ENCODE data around the gene SFXN2. TPM values are rescaled to one million over a fixed set of nuclear protein-coding genes. Genes with fewer than 3 reads are reported as not detected.
"Not testable (repeated sequence)": the region's sequence is repeated elsewhere in the genome, so short reads cannot be mapped to it uniquely, and the experiment has no call there.

SFXN2 gene
- polyA plus RNA-seq, 3 donors from 2014 or later: 4.9 to 9.6 (median 7.9) TPM

GRCh38 chr10:102716900-102717565 is 2.6 kb downstream of the SFXN2 start:
- not testable (repeated sequence) for H3K27me3 Mint-ChIP-seq (ENCODE audit: low read depth in 3 of 3); H3K4me3 Mint-ChIP-seq; H3K36me3 Mint-ChIP-seq; H3K9me3 Mint-ChIP-seq; DNase-seq
- Mint-ChIP-seq H3K4me1 (peaks cover 23 to 24% of the 10 kb centered on the region in 2 donors), H3K27ac (peak overlapping the region in 1 of 6 donors; percentile 11)

- no peak for DNase-seq
- Mint-ChIP-seq H3K36me3 (peaks cover 0 to 6% (median 4%) of the 10 kb centered on the region in 3 donors), H3K4me3 (no peak overlapping the region), H3K27ac (no peak overlapping the region), H3K4me1 (peaks cover 13 to 18% of the 10 kb centered on the region in 2 donors), H3K27me3 (ENCODE audit: low read depth in 3 of 3) (peaks cover 1 to 3% (median 1%) of the 10 kb centered on the region in 3 donors), H3K9me3 (no peaks in the 10 kb centered on the region)
These were observed 3.8 kb downstream of the SFXN2 start for GRCh38 chr10:102718220-102718619.

- Mint-ChIP-seq H3K4me3 (no peak overlapping the region), H3K36me3 (peaks cover 5 to 11% (median 10%) of the 10 kb centered on the region in 3 donors), H3K27me3 (ENCODE audit: low read depth in 3 of 3) (peaks cover 0 to 1% (median 0%) of the 10 kb centered on the region in 3 donors), H3K9me3 (no peaks in the 10 kb centered on the region), H3K4me1 (peaks cover 7 to 8% of the 10 kb centered on the region in 2 donors), H3K27ac (no peak overlapping the region)
- DNase-seq: no peak
These were observed 5.9 kb downstream of the SFXN2 start for GRCh38 chr10:102720337-102720736.

- Mint-ChIP-seq H3K36me3 (peaks cover 5 to 11% (median 10%) of the 10 kb centered on the region in 3 donors), H3K9me3 (no peaks in the 10 kb centered on the region), H3K4me3 (no peak overlapping the region), H3K27me3 (ENCODE audit: low read depth in 3 of 3) (peaks cover 0 to 1% (median 0%) of the 10 kb centered on the region in 3 donors), H3K27ac (no peak overlapping the region), H3K4me1 (peaks cover 5 to 6% of the 10 kb centered on the region in 2 donors)
- no peak for DNase-seq
These were observed 6.4 kb downstream of the SFXN2 start for GRCh38 chr10:102720775-102721301.

- Mint-ChIP-seq H3K27me3 (ENCODE audit: low read depth in 3 of 3) (peaks cover 0 to 1% (median 0%) of the 10 kb centered on the region in 3 donors), H3K4me1 (no peaks in the 10 kb centered on the region), H3K36me3 (peaks cover 5 to 18% (median 10%) of the 10 kb centered on the region in 3 donors), H3K4me3 (no peak overlapping the region), H3K27ac (no peak overlapping the region), H3K9me3 (no peaks in the 10 kb centered on the region)
- DNase-seq: no peak
These were observed 7.5 kb downstream of the SFXN2 start for GRCh38 chr10:102721954-102722353.

- peaks cover 0 to 4% (median 2%) of the 10 kb centered on the region in 3 donors for H3K27me3 Mint-ChIP-seq (ENCODE audit: low read depth in 3 of 3)
- H3K4me1 Mint-ChIP-seq: peaks cover 5 to 7% of the 10 kb centered on the region in 2 donors
- H3K27ac Mint-ChIP-seq: no peak overlapping the region
- H3K9me3 Mint-ChIP-seq: no peaks in the 10 kb centered on the region
- DNase-seq: no peak
- H3K36me3 Mint-ChIP-seq: peaks cover 5 to 27% (median 10%) of the 10 kb centered on the region in 3 donors
- H3K4me3 Mint-ChIP-seq: no peak overlapping the region
These were observed 9.6 kb downstream of the SFXN2 start for GRCh38 chr10:102723989-102724388.

GRCh38 chr10:102726274-102726673 is 11.8 kb downstream of the SFXN2 start:
- Mint-ChIP-seq H3K27ac (peak overlapping the region in 1 of 6 donors; percentile 49), H3K27me3 (ENCODE audit: low read depth in 3 of 3) (peaks cover 0 to 4% (median 2%) of the 10 kb centered on the region in 3 donors), H3K36me3 (peaks cover 5 to 24% (median 6%) of the 10 kb centered on the region in 3 donors), H3K4me1 (peaks cover 15 to 18% of the 10 kb centered on the region in 2 donors), H3K9me3 (no peaks in the 10 kb centered on the region), H3K4me3 (no peak overlapping the region)
- no peak for DNase-seq

GRCh38 chr10:102727037-102727818 is 12.8 kb downstream of the SFXN2 start:
- H3K27me3 Mint-ChIP-seq (ENCODE audit: low read depth in 3 of 3): peaks cover 0 to 4% (median 2%) of the 10 kb centered on the region in 3 donors
- no peak overlapping the region for H3K4me3 Mint-ChIP-seq
- DNase-seq: no peak
- peaks cover 15 to 18% of the 10 kb centered on the region in 2 donors for H3K4me1 Mint-ChIP-seq
- no peaks in the 10 kb centered on the region for H3K9me3 Mint-ChIP-seq
- peaks cover 5 to 29% (median 6%) of the 10 kb centered on the region in 3 donors for H3K36me3 Mint-ChIP-seq
- peak overlapping the region in 1 of 6 donors; percentile 67 for H3K27ac Mint-ChIP-seq

GRCh38 chr10:102729029-102730026 is 14.9 kb downstream of the SFXN2 start:
- Mint-ChIP-seq H3K9me3 (no peaks in the 10 kb centered on the region), H3K4me1 (peaks cover 15 to 18% of the 10 kb centered on the region in 2 donors), H3K4me3 (peak overlapping the region in 2 of 5 donors; percentile 54 to 57), H3K36me3 (peaks cover 6 to 40% (median 9%) of the 10 kb centered on the region in 3 donors), H3K27me3 (ENCODE audit: low read depth in 3 of 3) (peaks cover 0 to 4% (median 2%) of the 10 kb centered on the region in 3 donors), H3K27ac (peak overlapping the region; percentile 6 to 68 (median 50))
- peak; percentile 58 to 77 (median 72) for DNase-seq

- no peaks in the 10 kb centered on the region for H3K9me3 Mint-ChIP-seq
- DNase-seq: no peak
- peaks cover 0 to 4% (median 2%) of the 10 kb centered on the region in 3 donors for H3K27me3 Mint-ChIP-seq (ENCODE audit: low read depth in 3 of 3)
- peaks cover 15 to 18% of the 10 kb centered on the region in 2 donors for H3K4me1 Mint-ChIP-seq
- peaks cover 3 to 35% (median 6%) of the 10 kb centered on the region in 3 donors for H3K36me3 Mint-ChIP-seq
- no peak overlapping the region for H3K27ac Mint-ChIP-seq
- no peak overlapping the region for H3K4me3 Mint-ChIP-seq
These were observed 16.9 kb downstream of the SFXN2 start for GRCh38 chr10:102731222-102731800.

- H3K4me1 Mint-ChIP-seq: peaks cover 15 to 18% of the 10 kb centered on the region in 2 donors
- H3K27ac Mint-ChIP-seq: peak overlapping the region in 1 of 6 donors; percentile 22
These were observed 18.2 kb downstream of the SFXN2 start for GRCh38 chr10:102732661-102733060.

GRCh38 chr10:102735065-102735562 is 20.7 kb downstream of the SFXN2 start:
- Mint-ChIP-seq H3K27me3 (ENCODE audit: low read depth in 3 of 3) (no peaks in the 10 kb centered on the region), H3K9me3 (no peaks in the 10 kb centered on the region), H3K4me3 (no peak overlapping the region), H3K27ac (peak overlapping the region in 1 of 6 donors; percentile 40), H3K4me1 (peaks cover 0 to under 1% of the 10 kb centered on the region in 2 donors), H3K36me3 (peaks cover 3 to 24% (median 6%) of the 10 kb centered on the region in 3 donors)
- DNase-seq: no peak

More at GRCh38 chr10:102732661-102733060, 18.2 kb downstream of the SFXN2 start:
- H3K4me3 Mint-ChIP-seq: no peak overlapping the region
- no peak for DNase-seq
- peaks cover 0 to 3% (median 2%) of the 10 kb centered on the region in 3 donors for H3K27me3 Mint-ChIP-seq (ENCODE audit: low read depth in 3 of 3)
- H3K9me3 Mint-ChIP-seq: no peaks in the 10 kb centered on the region
- peaks cover 3 to 27% (median 6%) of the 10 kb centered on the region in 3 donors for H3K36me3 Mint-ChIP-seq
